K562 (cell line): ENCODE results near the gene CPE. TPM values are rescaled to one million over a fixed set of nuclear protein-coding genes. Genes with fewer than 3 reads are reported as not detected.
A peak's percentile ranks its signal among the peaks of the same experiment; 100 is the strongest.

Experiments
- ATAC-seq: fragments of 200-7000 bp; cut with Tn5 transposase; 3 replicates; pipeline ENCODE4 v1.9.1; 2020; ENCODE audit warnings: moderate library complexity
- BruUV-seq: library from RNA; stranded (reverse); fragments of 400-500 nt; replicated peaks from 2 replicates; lab custom pipeline; 2021; lab: Mats Ljungman, UMichigan
- CTCF ChIA-PET: fragments of 300-600 bp; formaldehyde crosslinking; extraction: SDS; loops from one replicate; lab custom pipeline; 2021; ENCODE audit warnings: low intra/inter-chr PET ratio; lab: Yijun Ruan, JAX
- POLR2A ChIA-PET: fragments of 300-600, 350-650 bp; sonication (Branson Sonifier 250); formaldehyde crosslinking; extraction: SDS; loops from one replicate; lab custom pipeline; 2021; ENCODE audit warnings: antibody characterized with exemption, inconsistent platforms; lab: Yijun Ruan, JAX
- DNase-seq, 4 experiments: peaks; one replicate each; pipeline versions ENCODE4 v3.0.0 to v3.0.0-alpha.2; 2011 to 2018; ENCODE audit warnings: low spot score in 3 of 4, mixed read lengths in 3 of 4; ENCODE audit errors: extremely low read depth in 1 of 4
- FAIRE-seq: peaks from 2 replicates; lab custom pipeline; 2011; peaks lifted over from hg19 to GRCh38; lab: Jason Lieb, UNC
- H2AFZ ChIP-seq: 2 replicates; pipeline ENCODE4 v1.6.0; 2011; ENCODE audit warnings: low read depth, low read length, control low read depth, inconsistent platforms
- H3K27ac ChIP-seq: fragments of 200-600 bp; 3 replicates; pipeline ENCODE4 v1.8.0; 2011; ENCODE audit warnings: low read depth, mild to moderate bottlenecking, control low read depth, inconsistent platforms, low read length, moderate library complexity, mixed read lengths; ENCODE audit errors: extremely low read depth
- H3K27me3 ChIP-seq, 2 experiments: fragments of 300-600 bp in 1 of 2; 2 replicates in 1 of 2; 3 replicates in 1 of 2; pipeline versions ENCODE4 v1.6.0 to v1.8.0; 2011; ENCODE audit warnings: inconsistent platforms in 2 of 2, low read length in 2 of 2, mild to moderate bottlenecking in 1 of 2, mixed read lengths in 1 of 2, moderate library complexity in 1 of 2; ENCODE audit not compliant: control insufficient read depth in 2 of 2, insufficient read depth in 2 of 2
- H3K36me3 ChIP-seq: fragments of 300-600 bp; 3 replicates; pipeline ENCODE4 v1.8.0; 2011; ENCODE audit warnings: mild to moderate bottlenecking, low read length, inconsistent platforms; ENCODE audit not compliant: control insufficient read depth, insufficient read depth
- H3K4me1 ChIP-seq, 2 experiments: fragments of 200-600 bp in 1 of 2; replicated peaks in 1 of 2; 2 replicates in 1 of 2; 3 replicates in 1 of 2; pipeline versions ENCODE4 v1.5.1 to v1.8.0; 2011; ENCODE audit warnings: inconsistent platforms in 2 of 2, low read length in 2 of 2, mild to moderate bottlenecking in 1 of 2, mixed read lengths in 1 of 2, moderate library complexity in 1 of 2; ENCODE audit not compliant: control insufficient read depth in 2 of 2, insufficient read depth in 2 of 2
- H3K4me2 ChIP-seq: 2 replicates; pipeline ENCODE4 v1.6.1; 2011; ENCODE audit warnings: low read length, control low read depth, inconsistent platforms, mixed read lengths; ENCODE audit not compliant: insufficient read depth
- H3K4me3 ChIP-seq: fragments of 200-600 bp; sonication (generic), shearing (Covaris generic); 2 replicates; pipeline ENCODE4 v1.5.1; 2016; ENCODE audit warnings: control low read depth, inconsistent platforms
- H3K79me2 ChIP-seq: fragments of 200-600 bp; 3 replicates; pipeline ENCODE4 v1.8.0; 2011; ENCODE audit warnings: low read length, inconsistent platforms; ENCODE audit not compliant: control insufficient read depth, insufficient read depth
- H3K9ac ChIP-seq, 2 experiments: 2 replicates each; pipeline versions ENCODE4 v1.6.0 to v1.6.1; 2011; ENCODE audit warnings: low read depth in 2 of 2, low read length in 2 of 2, control low read depth in 1 of 2, inconsistent platforms in 1 of 2, mild to moderate bottlenecking in 1 of 2, mixed read lengths in 1 of 2; ENCODE audit not compliant: insufficient read depth in 1 of 2
- H3K9me1 ChIP-seq: one replicate; pipeline ENCODE4 v1.6.0; 2011; ENCODE audit warnings: inconsistent platforms, mild to moderate bottlenecking, low read length, moderate library complexity; ENCODE audit not compliant: control insufficient read depth, insufficient read depth
- H3K9me3 ChIP-seq: replicated peaks from 2 replicates; pipeline ENCODE4 v1.5.1; 2011; ENCODE audit warnings: low read depth, low read length, inconsistent platforms; ENCODE audit not compliant: control insufficient read depth, insufficient read depth
- H4K20me1 ChIP-seq: replicated peaks from 2 replicates; pipeline ENCODE4 v1.6.1; 2011; ENCODE audit warnings: low read length, inconsistent platforms, mixed read lengths; ENCODE audit not compliant: control insufficient read depth, insufficient read depth
- CBX1 ChIP-seq: sonication (generic); IDR thresholded peaks from 2 replicates; pipeline ENCODE4 v1.6.1; 2016; ENCODE audit warnings: antibody characterized with exemption, low read depth, mild to moderate bottlenecking
- CEBPB ChIP-seq: fragments of 450-650 bp; IDR thresholded peaks from 2 replicates; pipeline ENCODE4 v1.6.1; 2016; ENCODE audit warnings: missing genetic modification characterization, missing compliant biosample characterization
- MLLT1 ChIP-seq, 2 experiments: fragments of 450-650 bp; IDR thresholded peaks; 2 replicates each; pipeline ENCODE4 v1.6.1; 2016
- WGBS: fragments of 100-300 bp; shearing (Covaris generic); methylation state at CpG from one replicate; pipeline ENCODE4 v1.1.6; 2016; ENCODE audit warnings: low coverage, mixed read lengths; ENCODE audit not compliant: insufficient coverage; ENCODE audit errors: missing lambda C conversion rate; 5-methylcytosine and 5-hydroxymethylcytosine counted together
- in situ Hi-C: fragments of 300-500 bp; cut with MboI; formaldehyde crosslinking; loops from 4 replicates; pipeline ENCODE4 v1.15.0; 2018; ENCODE audit warnings: inconsistent platforms, mixed read lengths
- intact Hi-C: fragments of 100-400 bp; cut with micrococcal nuclease; formaldehyde crosslinking; loops from 2 replicates; pipeline ENCODE4 v1.14.2; 2022
- polyA plus RNA-seq, 8 experiments: library from polyadenylated mRNA; depleted of rRNA in 4 of 8; stranded (reverse) in 5 of 8; unstranded in 3 of 8; fragments of >200 nt; fragmentation: Nextera tagmentation in 2 of 8; fragmentation: Illumina TruSeq in 1 of 8; extraction: Ambion mirVana in 2 of 8; extraction: Trizol in 1 of 8; gene quantifications; 2 replicates each; pipeline versions ENCODE4 v1.2.1 to v1.2.3, GENCODE V29; 2011 to 2014; ENCODE audit warnings: inconsistent platforms in 1 of 8, missing spikeins in 1 of 8
- total RNA-seq, 7 experiments: library from RNA; depleted of rRNA in 6 of 7; stranded (reverse); fragments of >200 nt in 6 of 7; fragmentation: Illumina TruSeq in 2 of 7; extraction: Trizol in 2 of 7; gene quantifications; 2 replicates each; pipeline versions ENCODE4 v1.2.1 to v1.2.3, GENCODE V29; 2011 to 2021; ENCODE audit warnings: low replicate concordance in 1 of 7
- TF ChIP-seq, protein P1 (sequence below), 2 experiments: IDR thresholded peaks; 2 replicates each; pipeline ENCODE4 v1.6.1; 2012; ENCODE audit warnings: improper control_type of control experiment in 2 of 2, low read depth in 2 of 2, low read length in 2 of 2, borderline replicate concordance in 1 of 2
- TF ChIP-seq, protein P2 (sequence below): sonication (generic); formaldehyde crosslinking; IDR thresholded peaks from 2 replicates; pipeline ENCODE4 v1.8.0; 2022; ENCODE audit warnings: missing genetic modification reagents, mild to moderate bottlenecking, borderline replicate concordance

CPE gene
- total and polyA plus RNA-seq, 9 of the 15 experiments (the other 6 are each of a cell fraction or from before 2014, with no cell fraction given) = 0.04 to 0.16 (median 0.06) TPM; not detected in 4

DNA sequence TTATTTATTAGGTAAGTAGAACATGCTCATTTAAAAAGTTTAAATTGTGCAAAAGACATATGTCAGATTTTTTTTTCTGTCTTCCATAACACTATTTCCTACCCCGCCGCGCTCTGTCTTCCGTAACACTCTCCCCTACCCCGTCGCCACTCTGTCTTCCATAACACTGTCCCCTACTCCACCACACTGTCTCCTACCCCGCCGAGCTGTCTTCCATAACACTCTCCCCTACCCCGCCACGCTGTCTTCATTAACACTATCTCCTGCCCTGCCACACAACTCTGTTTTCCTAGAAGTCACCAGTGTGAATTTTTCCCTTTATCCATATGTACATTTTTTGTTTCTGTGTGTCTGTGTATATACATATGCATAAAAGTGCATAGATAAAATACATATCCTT lies 47.0 kb upstream of the CPE start (continued):
- TF ChIP-seq, protein P1, sequence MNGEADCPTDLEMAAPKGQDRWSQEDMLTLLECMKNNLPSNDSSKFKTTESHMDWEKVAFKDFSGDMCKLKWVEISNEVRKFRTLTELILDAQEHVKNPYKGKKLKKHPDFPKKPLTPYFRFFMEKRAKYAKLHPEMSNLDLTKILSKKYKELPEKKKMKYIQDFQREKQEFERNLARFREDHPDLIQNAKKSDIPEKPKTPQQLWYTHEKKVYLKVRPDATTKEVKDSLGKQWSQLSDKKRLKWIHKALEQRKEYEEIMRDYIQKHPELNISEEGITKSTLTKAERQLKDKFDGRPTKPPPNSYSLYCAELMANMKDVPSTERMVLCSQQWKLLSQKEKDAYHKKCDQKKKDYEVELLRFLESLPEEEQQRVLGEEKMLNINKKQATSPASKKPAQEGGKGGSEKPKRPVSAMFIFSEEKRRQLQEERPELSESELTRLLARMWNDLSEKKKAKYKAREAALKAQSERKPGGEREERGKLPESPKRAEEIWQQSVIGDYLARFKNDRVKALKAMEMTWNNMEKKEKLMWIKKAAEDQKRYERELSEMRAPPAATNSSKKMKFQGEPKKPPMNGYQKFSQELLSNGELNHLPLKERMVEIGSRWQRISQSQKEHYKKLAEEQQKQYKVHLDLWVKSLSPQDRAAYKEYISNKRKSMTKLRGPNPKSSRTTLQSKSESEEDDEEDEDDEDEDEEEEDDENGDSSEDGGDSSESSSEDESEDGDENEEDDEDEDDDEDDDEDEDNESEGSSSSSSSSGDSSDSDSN (IDR thresholded peaks at IDR 0.05; ENCODE audit: borderline replicate concordance in 1 of 2, low read depth in 2 of 2, low read length in 2 of 2) = no peak
- TF ChIP-seq CEBPB (tag) = no peak
- no peak for TF ChIP-seq CBX1
- TF ChIP-seq, protein P2, sequence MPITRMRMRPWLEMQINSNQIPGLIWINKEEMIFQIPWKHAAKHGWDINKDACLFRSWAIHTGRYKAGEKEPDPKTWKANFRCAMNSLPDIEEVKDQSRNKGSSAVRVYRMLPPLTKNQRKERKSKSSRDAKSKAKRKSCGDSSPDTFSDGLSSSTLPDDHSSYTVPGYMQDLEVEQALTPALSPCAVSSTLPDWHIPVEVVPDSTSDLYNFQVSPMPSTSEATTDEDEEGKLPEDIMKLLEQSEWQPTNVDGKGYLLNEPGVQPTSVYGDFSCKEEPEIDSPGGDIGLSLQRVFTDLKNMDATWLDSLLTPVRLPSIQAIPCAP (CRISPR knock-in tag) = no peak
- peak; percentile 79 to 81 for TF ChIP-seq MLLT1 (IDR thresholded peaks at IDR 0.05)

- H3K9me3 ChIP-seq = no peaks in the 10 kb centered on the region
- WGBS = 29% methylated on average over 1 of the region's 1 CpG
- no peak overlapping the region for H2AFZ ChIP-seq
- peaks cover 57% of the 10 kb centered on the region for H4K20me1 ChIP-seq
- peaks cover 9 to 10% of the 10 kb centered on the region in 2 experiments; a peak in 4 of 5 replicates for H3K4me1 ChIP-seq
- FAIRE-seq (no peak), ATAC-seq (no peak), DNase-seq (no peak)
- ChIA-PET CTCF (no interaction called here), POLR2A (no interaction called here)
- no peaks in the 10 kb centered on the region for H3K27me3 ChIP-seq
- H3K79me2 ChIP-seq = peaks cover 100% of the 10 kb centered on the region
- intact Hi-C loops (no loop called here), in situ Hi-C loops (no loop called here)
- peaks cover 75% of the 10 kb centered on the region for H3K36me3 ChIP-seq
- peak overlapping the region in 1 of 2 experiments; percentile 74; a peak in 3 of 4 replicates for H3K9ac ChIP-seq
- BruUV-seq = no TSS peak
- H3K4me2 ChIP-seq = peak overlapping the region; percentile 99
- H3K4me3 ChIP-seq = peak overlapping the region; percentile 84
- H3K27ac ChIP-seq = no peak overlapping the region
- peaks cover 4% of the 10 kb centered on the region for H3K9me1 ChIP-seq
Measured at GRCh38 chr4:165332502-165332901, 46.3 kb upstream of the CPE start.
